HEK293 (cell line): Measurements from ENCODE around the gene METTL23.

ENCODE experiments used
- HOXD13 ChIP-seq: sonication (generic); formaldehyde crosslinking; IDR thresholded peaks from 2 replicates; pipeline ENCODE4 v1.8.0; 2022; ENCODE audit warnings: missing genetic modification reagents, borderline replicate concordance
- KLF9 ChIP-seq: fragments of 450-650 bp; formaldehyde crosslinking; IDR thresholded peaks from 2 replicates; pipeline ENCODE4 v1.5.1; 2016; ENCODE audit warnings: missing biosample characterization, missing genetic modification characterization, low read depth
- PRDM2 ChIP-seq: fragments of 450-650 bp; formaldehyde crosslinking; IDR thresholded peaks from 2 replicates; pipeline ENCODE4 v1.5.1; 2016; ENCODE audit warnings: missing biosample characterization, missing genetic modification characterization, borderline replicate concordance
- REST ChIP-seq: fragments of 450-650 bp; formaldehyde crosslinking; IDR thresholded peaks from 2 replicates; pipeline ENCODE4 v1.5.1; 2016; ENCODE audit warnings: missing biosample characterization, missing genetic modification characterization
- TCF7L2 ChIP-seq: IDR thresholded peaks from 2 replicates; pipeline ENCODE4 v1.6.1; 2011; ENCODE audit warnings: low read depth, mild to moderate bottlenecking, inconsistent platforms, low read length, moderate library complexity, borderline replicate concordance
- ZNF121 ChIP-seq: fragments of 450-650 bp; formaldehyde crosslinking; IDR thresholded peaks from 2 replicates; pipeline ENCODE4 v1.5.1; 2016; ENCODE audit warnings: missing biosample characterization, missing genetic modification characterization
- ZNF157 ChIP-seq: fragments of 450-650 bp; formaldehyde crosslinking; IDR thresholded peaks from 2 replicates; pipeline ENCODE4 v1.5.1; 2016; ENCODE audit warnings: missing biosample characterization, missing genetic modification characterization
- ZNF266 ChIP-seq: fragments of 450-650 bp; formaldehyde crosslinking; IDR thresholded peaks from 2 replicates; pipeline ENCODE4 v1.5.1; 2016; ENCODE audit warnings: missing biosample characterization, missing genetic modification characterization, low read depth
- ZNF398 ChIP-seq: fragments of 450-650 bp; formaldehyde crosslinking; IDR thresholded peaks from 2 replicates; pipeline ENCODE4 v1.5.1; 2017; ENCODE audit warnings: missing biosample characterization, missing genetic modification characterization
- ZNF48 ChIP-seq: fragments of 450-650 bp; formaldehyde crosslinking; IDR thresholded peaks from 2 replicates; pipeline ENCODE4 v1.5.1; 2016; ENCODE audit warnings: missing biosample characterization, missing genetic modification characterization
- ZNF549 ChIP-seq: fragments of 450-650 bp; IDR thresholded peaks from 2 replicates; pipeline ENCODE4 v1.5.1; 2018; ENCODE audit warnings: missing biosample characterization, missing genetic modification characterization, mild to moderate bottlenecking, inconsistent platforms, moderate library complexity
- ZNF585B ChIP-seq: fragments of 450-650 bp; formaldehyde crosslinking; IDR thresholded peaks from 2 replicates; pipeline ENCODE4 v1.5.1; 2016; ENCODE audit warnings: missing biosample characterization, missing genetic modification characterization
- ZNF610 ChIP-seq: fragments of 450-650 bp; formaldehyde crosslinking; IDR thresholded peaks from 2 replicates; pipeline ENCODE4 v1.5.1; 2016; ENCODE audit warnings: missing biosample characterization, missing genetic modification characterization, borderline replicate concordance
- ZNF660 ChIP-seq: fragments of 450-650 bp; IDR thresholded peaks from 2 replicates; pipeline ENCODE4 v1.5.1; 2018; ENCODE audit warnings: missing biosample characterization, mild to moderate bottlenecking, missing genetic modification characterization
- ZNF701 ChIP-seq: fragments of 450-650 bp; formaldehyde crosslinking; IDR thresholded peaks from 2 replicates; pipeline ENCODE4 v1.5.1; 2016; ENCODE audit warnings: missing biosample characterization, missing genetic modification characterization
- ZNF791 ChIP-seq: fragments of 450-650 bp; formaldehyde crosslinking; IDR thresholded peaks from 2 replicates; pipeline ENCODE4 v1.5.1; 2016; ENCODE audit warnings: missing biosample characterization, missing genetic modification characterization
- ZXDB ChIP-seq: fragments of 450-650 bp; formaldehyde crosslinking; IDR thresholded peaks from 2 replicates; pipeline ENCODE4 v1.5.1; 2016; ENCODE audit warnings: missing biosample characterization, missing genetic modification characterization
- TF ChIP-seq, protein P1 (sequence below): fragments of 450-650 bp; formaldehyde crosslinking; IDR thresholded peaks from 2 replicates; pipeline ENCODE4 v1.5.1; 2016; ENCODE audit warnings: missing biosample characterization, missing genetic modification characterization
- TF ChIP-seq, protein P2 (sequence below): fragments of 450-650 bp; formaldehyde crosslinking; IDR thresholded peaks from 2 replicates; pipeline ENCODE4 v1.5.1; 2016; ENCODE audit warnings: missing biosample characterization, missing genetic modification characterization
- TF ChIP-seq, protein P3 (sequence below): fragments of 450-650 bp; formaldehyde crosslinking; IDR thresholded peaks from 2 replicates; pipeline ENCODE4 v1.5.1; 2016; ENCODE audit warnings: missing biosample characterization, missing genetic modification characterization

Gene METTL23

GRCh38 chr17:76726231-76726775 is 336 bp upstream of the METTL23 start, which contains the start of gene JMJD6 (continued):
- TF ChIP-seq, protein P1, sequence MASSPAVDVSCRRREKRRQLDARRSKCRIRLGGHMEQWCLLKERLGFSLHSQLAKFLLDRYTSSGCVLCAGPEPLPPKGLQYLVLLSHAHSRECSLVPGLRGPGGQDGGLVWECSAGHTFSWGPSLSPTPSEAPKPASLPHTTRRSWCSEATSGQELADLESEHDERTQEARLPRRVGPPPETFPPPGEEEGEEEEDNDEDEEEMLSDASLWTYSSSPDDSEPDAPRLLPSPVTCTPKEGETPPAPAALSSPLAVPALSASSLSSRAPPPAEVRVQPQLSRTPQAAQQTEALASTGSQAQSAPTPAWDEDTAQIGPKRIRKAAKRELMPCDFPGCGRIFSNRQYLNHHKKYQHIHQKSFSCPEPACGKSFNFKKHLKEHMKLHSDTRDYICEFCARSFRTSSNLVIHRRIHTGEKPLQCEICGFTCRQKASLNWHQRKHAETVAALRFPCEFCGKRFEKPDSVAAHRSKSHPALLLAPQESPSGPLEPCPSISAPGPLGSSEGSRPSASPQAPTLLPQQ (tag by site-specific recombination), result 0 out of 2 replicates have a peak, but pooled peaks have one; percentile 14
- TF ChIP-seq TCF7L2 (0 out of 2 replicates have a peak, but pooled peaks have one; percentile 30), ZNF398 (tag by site-specific recombination) (0 out of 2 replicates have a peak, but pooled peaks have one; percentile 29), ZNF585B (tag by site-specific recombination) (no peak), ZXDB (tag by site-specific recombination) (peak; percentile 47; the same call in 1 of the 2 replicates), REST (peak; percentile 16; the same call in 1 of the 2 replicates), ZNF549 (tag by site-specific recombination) (no peak), PRDM2 (tag by site-specific recombination) (no peak), HOXD13 (no peak), KLF9 (tag by site-specific recombination) (peak; percentile 68), ZNF121 (tag by site-specific recombination) (peak; percentile 55; the same call in 1 of the 2 replicates), ZNF660 (peak; percentile 25), ZNF610 (0 out of 2 replicates have a peak, but pooled peaks have one; percentile 58), ZNF791 (no peak), ZNF701 (tag by site-specific recombination) (no peak), ZNF266 (tag by site-specific recombination) (no peak), ZNF157 (no peak), ZNF48 (tag by site-specific recombination) (no peak)
- TF ChIP-seq, protein P2, sequence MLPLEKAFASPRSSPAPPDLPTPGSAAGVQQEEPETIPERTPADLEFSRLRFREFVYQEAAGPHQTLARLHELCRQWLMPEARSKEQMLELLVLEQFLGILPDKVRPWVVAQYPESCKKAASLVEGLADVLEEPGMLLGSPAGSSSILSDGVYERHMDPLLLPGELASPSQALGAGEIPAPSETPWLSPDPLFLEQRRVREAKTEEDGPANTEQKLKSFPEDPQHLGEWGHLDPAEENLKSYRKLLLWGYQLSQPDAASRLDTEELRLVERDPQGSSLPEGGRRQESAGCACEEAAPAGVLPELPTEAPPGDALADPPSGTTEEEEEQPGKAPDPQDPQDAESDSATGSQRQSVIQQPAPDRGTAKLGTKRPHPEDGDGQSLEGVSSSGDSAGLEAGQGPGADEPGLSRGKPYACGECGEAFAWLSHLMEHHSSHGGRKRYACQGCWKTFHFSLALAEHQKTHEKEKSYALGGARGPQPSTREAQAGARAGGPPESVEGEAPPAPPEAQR (tag by site-specific recombination), result no peak
- TF ChIP-seq, protein P3, sequence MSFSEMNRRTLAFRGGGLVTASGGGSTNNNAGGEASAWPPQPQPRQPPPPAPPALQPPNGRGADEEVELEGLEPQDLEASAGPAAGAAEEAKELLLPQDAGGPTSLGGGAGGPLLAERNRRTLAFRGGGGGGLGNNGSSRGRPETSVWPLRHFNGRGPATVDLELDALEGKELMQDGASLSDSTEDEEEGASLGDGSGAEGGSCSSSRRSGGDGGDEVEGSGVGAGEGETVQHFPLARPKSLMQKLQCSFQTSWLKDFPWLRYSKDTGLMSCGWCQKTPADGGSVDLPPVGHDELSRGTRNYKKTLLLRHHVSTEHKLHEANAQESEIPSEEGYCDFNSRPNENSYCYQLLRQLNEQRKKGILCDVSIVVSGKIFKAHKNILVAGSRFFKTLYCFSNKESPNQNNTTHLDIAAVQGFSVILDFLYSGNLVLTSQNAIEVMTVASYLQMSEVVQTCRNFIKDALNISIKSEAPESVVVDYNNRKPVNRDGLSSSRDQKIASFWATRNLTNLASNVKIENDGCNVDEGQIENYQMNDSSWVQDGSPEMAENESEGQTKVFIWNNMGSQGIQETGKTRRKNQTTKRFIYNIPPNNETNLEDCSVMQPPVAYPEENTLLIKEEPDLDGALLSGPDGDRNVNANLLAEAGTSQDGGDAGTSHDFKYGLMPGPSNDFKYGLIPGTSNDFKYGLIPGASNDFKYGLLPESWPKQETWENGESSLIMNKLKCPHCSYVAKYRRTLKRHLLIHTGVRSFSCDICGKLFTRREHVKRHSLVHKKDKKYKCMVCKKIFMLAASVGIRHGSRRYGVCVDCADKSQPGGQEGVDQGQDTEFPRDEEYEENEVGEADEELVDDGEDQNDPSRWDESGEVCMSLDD (tag by site-specific recombination), result peak; percentile 97
